ENCODE results near the gene BET1L. TPM values are rescaled to one million over a fixed set of nuclear protein-coding genes. Genes with fewer than 3 reads are reported as not detected.

The BET1L gene
- total RNA-seq, 1 donor from 2014 or later: 47.0 TPM

GRCh38 chr11:232783-233565 is 25.8 kb upstream of the BET1L start:
- no peak for TF ChIP-seq CTCF (IDR thresholded peaks at IDR 0.05)
- Mint-ChIP-seq H3K36me3 (ENCODE audit: low read depth) (peaks cover 24% of the 10 kb centered on the region), H3K4me1 (peaks cover 22% of the 10 kb centered on the region), H3K4me3 (no peak overlapping the region), H3K9me3 (no peaks in the 10 kb centered on the region), H3K27me3 (no peaks in the 10 kb centered on the region), H3K27ac (no peak overlapping the region)
- ATAC-seq (ENCODE audit: low read depth): no peak
- intact Hi-C loops (cut with micrococcal nuclease): no loop called here
- ChIA-PET CTCF (interaction anchor here (1.8 kb wide), 1 partner anchor 21 kb away, joined by 5 read pairs; no protein-coding TSS in a partner anchor), POLR2A (interaction anchor here (1.4 kb wide), 1 partner anchor 26 kb away, joined by 3 read pairs; the partner anchor contains the start of gene BET1L)
- no peak for DNase-seq

GRCh38 chr11:230431-230830 is 23.2 kb upstream of the BET1L start:
- Mint-ChIP-seq H3K27me3 (no peaks in the 10 kb centered on the region), H3K4me1 (peaks cover 12% of the 10 kb centered on the region), H3K4me3 (no peak overlapping the region), H3K36me3 (ENCODE audit: low read depth) (peaks cover 21% of the 10 kb centered on the region), H3K9me3 (no peaks in the 10 kb centered on the region), H3K27ac (no peak overlapping the region)
- CTCF ChIA-PET: interaction anchor here (1.3 kb wide), 1 partner anchor 23 kb away, joined by 3 read pairs; the partner anchor contains the start of genes BET1L and RIC8A
- no peak for TF ChIP-seq CTCF (IDR thresholded peaks at IDR 0.05)
- ATAC-seq (ENCODE audit: low read depth) (no peak), DNase-seq (no peak)
- POLR2A ChIA-PET: interaction anchor here (1.1 kb wide), 1 partner anchor 37 kb away, joined by 3 read pairs; no protein-coding TSS in a partner anchor
- intact Hi-C loops (cut with micrococcal nuclease): no loop called here

GRCh38 chr11:227824-228379 is 20.7 kb upstream of the BET1L start:
- no peak for ATAC-seq (ENCODE audit: low read depth)
- no peak overlapping the region for H3K27ac Mint-ChIP-seq
- no peak for TF ChIP-seq CTCF (IDR thresholded peaks at IDR 0.05)
- H3K4me3 Mint-ChIP-seq: no peak overlapping the region
- H3K27me3 Mint-ChIP-seq: no peaks in the 10 kb centered on the region
- ChIA-PET POLR2A (interaction anchor here (1.3 kb wide), 1 partner anchor 29 kb away, joined by 5 read pairs; no protein-coding TSS in a partner anchor), CTCF (no interaction called here)
- intact Hi-C loops (cut with micrococcal nuclease): no loop called here
- peaks cover 5% of the 10 kb centered on the region for H3K4me1 Mint-ChIP-seq
- H3K9me3 Mint-ChIP-seq: no peaks in the 10 kb centered on the region
- peaks cover 28% of the 10 kb centered on the region for H3K36me3 Mint-ChIP-seq (ENCODE audit: low read depth)
- no peak for DNase-seq

- Mint-ChIP-seq H3K4me1 (peaks cover 4% of the 10 kb centered on the region), H3K9me3 (no peaks in the 10 kb centered on the region), H3K36me3 (ENCODE audit: low read depth) (peaks cover 32% of the 10 kb centered on the region), H3K4me3 (no peak overlapping the region), H3K27me3 (no peaks in the 10 kb centered on the region), H3K27ac (peak overlapping the region; percentile 36)
- ATAC-seq (ENCODE audit: low read depth): peak; percentile 90
- DNase-seq: no peak
- ChIA-PET CTCF (no interaction called here), POLR2A (interaction anchor here (0.7 kb wide), 1 partner anchor 23 kb away, joined by 3 read pairs; no protein-coding TSS in a partner anchor)
- no peak for TF ChIP-seq CTCF (IDR thresholded peaks at IDR 0.05)
- intact Hi-C loops (cut with micrococcal nuclease): no loop called here
Observed at GRCh38 chr11:225734-226453, 18.7 kb upstream of the BET1L start.

GRCh38 chr11:224424-224823 is 17.2 kb upstream of the BET1L start:
- peaks cover 30% of the 10 kb centered on the region for H3K36me3 Mint-ChIP-seq (ENCODE audit: low read depth)
- POLR2A ChIA-PET: no interaction called here
- no peak for TF ChIP-seq CTCF (IDR thresholded peaks at IDR 0.05)
- DNase-seq (no peak), ATAC-seq (ENCODE audit: low read depth) (no peak)
- H3K4me1 Mint-ChIP-seq: peaks cover 4% of the 10 kb centered on the region
- no peaks in the 10 kb centered on the region for H3K27me3 Mint-ChIP-seq
- H3K27ac Mint-ChIP-seq: no peak overlapping the region
- intact Hi-C loops (cut with micrococcal nuclease): no loop called here
- CTCF ChIA-PET: no interaction called here
- H3K9me3 Mint-ChIP-seq: no peaks in the 10 kb centered on the region
- no peak overlapping the region for H3K4me3 Mint-ChIP-seq

Measured in activated B cell treated with CpG ODN at 0.5 μM for 24 hours (primary cell).